HS-5 (cell line): ENCODE data around the gene F2.
"Not testable (repeated sequence)": the region's sequence is repeated elsewhere in the genome, so short reads cannot be mapped to it uniquely, and the experiment has no call there.

Experiments used
- DNase-seq: peaks from one replicate; pipeline ENCODE4 v3.0.0-alpha.2; 2012; ENCODE audit warnings: low read depth

F2 gene

DNA sequence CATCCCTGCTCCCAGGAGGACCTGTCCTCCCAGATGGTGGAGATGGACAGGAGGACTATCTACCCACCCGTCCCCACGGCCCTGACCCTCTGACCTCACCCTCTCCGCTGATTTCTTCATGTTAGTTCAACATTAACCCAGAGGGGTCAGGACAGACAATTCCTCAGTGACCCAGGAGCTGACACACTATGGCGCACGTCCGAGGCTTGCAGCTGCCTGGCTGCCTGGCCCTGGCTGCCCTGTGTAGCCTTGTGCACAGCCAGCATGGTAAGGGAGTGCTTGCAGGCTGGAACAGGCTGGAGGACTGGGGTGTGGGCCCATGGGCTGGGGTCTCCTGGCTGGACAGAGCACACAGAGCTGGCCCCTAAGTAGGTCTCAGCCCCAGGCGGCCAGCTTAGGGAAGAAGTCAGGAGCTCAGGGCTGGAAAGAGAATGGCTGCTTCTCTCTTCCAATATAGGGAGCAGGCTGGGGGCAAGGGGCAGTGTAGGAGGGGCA is at the start of gene F2:
Gene F2 (plus strand): TSS at position 166 of the 495 bp plus-strand sequence. CDS start 23 bp downstream, at position 189.
- DNase-seq = no peak

DNA sequence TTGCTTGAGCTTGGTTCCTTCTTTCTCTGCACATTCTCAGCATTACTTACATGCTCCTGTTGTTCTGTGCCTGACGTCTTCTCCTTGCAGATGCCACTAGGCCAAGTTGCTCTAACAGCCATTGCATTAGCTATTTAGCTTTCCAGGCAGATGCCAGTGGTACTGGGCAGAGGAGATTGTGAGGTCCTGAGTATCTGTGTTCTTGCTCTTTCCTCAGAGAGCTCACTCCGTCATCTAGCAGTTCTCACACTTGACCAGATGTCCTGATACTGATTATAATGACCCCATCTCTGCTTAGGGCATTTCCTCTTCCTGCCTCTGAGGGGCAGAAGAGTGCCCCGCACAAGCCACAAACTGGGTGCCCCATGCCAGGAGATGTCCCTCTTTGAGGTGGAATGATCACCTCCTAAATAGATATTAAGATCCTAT is 49.3 kb upstream of the F2 start:
- no peak for DNase-seq

DNA sequence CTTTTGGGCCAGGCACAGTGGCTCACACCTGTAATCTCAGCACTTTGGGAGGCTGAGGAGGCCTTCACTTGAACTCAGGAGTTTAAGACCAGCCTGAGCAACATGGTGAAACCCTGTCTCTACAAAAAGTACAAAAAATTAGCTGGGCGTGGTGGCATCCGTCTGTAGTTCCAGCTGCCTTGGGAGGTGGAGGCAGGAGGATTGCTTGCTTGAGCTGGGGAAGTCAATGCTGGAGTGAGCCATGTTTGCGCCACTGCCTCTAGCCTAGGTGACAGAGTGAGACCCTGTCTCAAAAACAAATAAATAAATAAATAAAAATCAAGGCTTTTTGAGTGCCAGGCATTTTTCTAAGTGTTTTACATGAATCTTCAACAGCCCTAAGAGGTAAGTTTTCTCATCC is 48.5 kb upstream of the F2 start:
- DNase-seq = not testable (repeated sequence)

DNA sequence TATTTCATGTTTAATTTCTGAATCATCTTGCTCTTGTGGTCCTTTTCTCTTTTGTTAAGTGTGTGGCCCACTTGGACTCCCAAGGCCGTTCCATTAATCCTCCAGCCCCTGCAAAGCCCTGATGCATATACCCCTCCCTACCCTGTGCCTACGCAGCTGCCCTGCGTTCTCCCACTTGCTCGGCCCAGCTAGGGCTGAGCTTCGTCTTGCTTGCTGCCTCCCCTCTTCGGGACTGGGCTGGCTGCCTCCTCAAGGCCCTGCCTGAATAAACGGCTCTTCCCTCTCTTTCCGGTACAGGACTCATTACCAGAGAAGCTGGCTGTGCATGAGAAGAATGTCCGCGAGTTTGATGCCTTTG is 47.1 kb upstream of the F2 start:
- DNase-seq = no peak

DNA sequence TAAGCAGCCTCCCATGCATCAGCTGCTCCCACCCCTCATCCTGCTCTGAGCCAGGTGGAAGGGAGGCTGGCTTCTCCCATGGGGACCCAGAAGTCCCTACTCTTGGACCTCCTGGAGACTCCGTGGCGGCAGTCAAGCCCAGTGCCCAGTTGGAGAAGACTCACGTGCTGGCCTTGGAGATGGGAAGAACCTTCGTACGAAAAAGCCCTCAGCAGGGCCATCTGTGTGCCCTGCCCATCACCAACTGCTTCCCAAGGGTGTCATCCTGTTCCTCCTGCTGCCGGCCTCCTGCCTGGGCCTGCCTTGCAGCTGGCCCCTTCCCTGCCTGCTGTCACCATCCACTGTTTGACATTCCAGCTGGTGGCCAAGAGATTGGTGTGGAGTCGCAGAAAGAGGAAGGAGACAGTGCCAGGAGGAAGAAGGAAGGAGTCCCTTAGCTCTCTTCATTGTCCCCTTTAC is 46.6 kb upstream of the F2 start:
- DNase-seq = no peak

DNA sequence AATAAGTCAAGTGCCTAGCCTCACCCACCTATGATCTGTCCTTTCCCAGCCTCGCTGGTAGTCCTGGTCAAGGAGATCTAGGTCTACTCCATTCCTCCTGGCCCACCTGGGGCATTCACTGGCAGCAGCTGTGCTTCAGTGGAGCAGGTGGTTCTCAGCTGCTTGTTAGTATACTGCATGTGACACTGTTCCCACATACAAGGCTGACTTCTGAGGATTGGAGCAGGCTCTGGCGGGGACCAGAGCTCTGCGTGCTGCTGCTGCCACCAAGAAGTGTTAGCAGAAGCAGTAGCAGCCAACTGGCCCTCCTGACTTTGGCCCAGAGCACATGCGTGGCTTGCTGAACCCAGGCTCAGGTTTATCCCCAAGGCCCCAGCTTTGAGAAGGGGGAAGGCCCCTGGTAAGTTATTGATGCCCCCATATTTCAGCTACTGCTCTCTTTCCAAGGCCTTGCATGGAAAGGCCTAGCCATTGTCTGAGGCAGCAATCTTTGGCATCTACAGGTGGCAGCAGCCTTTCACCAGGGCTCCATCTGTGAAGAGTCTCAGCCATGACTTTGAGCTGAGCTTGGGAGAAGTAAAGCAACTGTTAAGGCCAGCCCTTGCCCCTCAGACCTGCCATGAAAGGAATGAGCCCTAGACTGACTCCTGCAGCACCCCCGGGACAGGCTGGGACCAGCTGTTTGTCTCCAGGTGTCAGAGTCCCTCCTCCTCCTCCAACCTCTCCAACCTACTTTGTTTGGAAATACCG is 45.1 kb upstream of the F2 start:
- DNase-seq = no peak

DNA sequence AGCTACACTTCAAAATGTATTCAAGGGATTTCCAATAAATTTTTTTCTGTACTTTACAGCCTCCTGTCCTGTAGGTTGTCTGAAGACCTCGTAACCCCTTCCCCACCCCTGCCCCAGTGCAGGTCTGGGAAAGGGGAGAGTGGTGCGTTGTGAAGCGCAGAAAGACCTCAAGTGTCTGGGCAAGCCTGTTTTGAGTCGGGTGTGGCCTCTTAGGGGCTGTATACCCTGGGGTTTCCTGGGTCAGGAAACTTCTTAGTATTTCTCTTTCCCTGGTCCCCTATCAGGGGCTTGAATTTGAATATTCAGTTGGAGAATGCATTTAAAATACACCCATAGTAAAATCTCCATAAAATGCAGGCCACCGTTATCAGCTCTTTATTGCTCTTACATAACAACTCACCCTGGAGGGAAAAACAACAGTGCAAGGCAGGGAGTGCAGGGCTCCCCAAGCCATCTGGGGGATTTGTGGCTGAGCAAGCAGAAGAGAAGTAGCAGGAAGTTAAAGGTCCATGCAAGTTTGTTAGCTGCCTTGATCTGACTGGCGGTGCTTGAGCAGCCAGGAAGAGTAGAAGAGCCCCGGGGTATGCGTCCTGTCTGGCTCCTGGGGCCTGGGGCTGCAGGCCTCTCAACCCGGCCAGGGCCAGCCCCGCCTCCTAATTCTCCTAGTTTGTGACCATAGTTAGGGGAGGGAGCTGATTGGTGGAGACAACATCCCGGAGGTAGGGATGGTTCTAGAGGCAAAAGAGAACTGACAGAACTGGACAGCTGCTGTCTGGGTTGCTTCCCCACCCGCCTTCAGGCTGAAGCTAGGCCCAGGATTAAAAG is 44.3 kb upstream of the F2 start:
- no peak for DNase-seq

DNA sequence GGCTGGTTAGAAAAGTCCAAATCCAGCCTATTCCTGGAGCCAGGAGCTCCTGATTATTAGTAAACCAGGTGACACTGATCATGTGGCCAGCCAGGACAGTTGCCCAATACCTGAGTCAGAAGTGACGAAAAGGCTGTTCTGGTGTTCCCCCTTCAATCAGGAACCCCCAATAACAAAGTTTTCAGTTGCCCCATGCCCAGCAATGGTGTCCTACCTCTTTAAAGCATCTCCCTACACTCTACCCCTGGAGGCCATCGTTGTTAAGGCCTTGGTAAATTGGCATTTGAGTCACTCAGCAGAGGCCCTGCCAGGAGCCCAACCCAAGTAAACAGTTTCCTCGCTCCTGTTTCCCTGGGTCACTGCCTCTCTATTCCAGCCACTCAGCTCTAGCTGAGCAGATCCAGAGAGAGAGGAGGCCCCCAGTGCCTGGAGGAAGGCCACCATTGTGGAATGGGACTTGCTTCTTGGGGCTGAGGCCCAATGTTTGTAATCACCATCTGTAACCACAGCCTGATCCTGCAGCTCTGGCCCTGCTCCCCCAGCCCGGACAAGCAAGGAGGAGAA is 43.6 kb upstream of the F2 start:
- no peak for DNase-seq

DNA sequence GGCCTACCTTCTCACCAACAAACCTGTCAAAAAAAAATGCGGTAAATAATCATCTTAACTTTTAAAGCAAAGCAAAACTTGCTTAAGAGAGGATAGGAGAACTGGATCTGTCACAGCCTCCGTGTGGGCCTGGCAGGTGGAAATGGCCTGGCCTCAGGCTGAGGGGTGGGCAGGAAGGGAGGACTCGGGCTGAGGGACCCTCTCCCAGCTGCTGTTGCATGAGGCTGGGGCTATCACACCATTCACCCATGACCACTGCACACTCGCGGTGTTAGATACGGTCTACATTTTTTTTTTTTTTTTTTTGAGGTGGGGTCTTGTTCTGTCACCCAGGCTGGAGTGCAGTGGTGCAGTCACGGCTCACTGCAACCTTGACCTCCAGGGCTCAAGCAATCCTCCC is 43.1 kb upstream of the F2 start:
- no peak for DNase-seq

DNA sequence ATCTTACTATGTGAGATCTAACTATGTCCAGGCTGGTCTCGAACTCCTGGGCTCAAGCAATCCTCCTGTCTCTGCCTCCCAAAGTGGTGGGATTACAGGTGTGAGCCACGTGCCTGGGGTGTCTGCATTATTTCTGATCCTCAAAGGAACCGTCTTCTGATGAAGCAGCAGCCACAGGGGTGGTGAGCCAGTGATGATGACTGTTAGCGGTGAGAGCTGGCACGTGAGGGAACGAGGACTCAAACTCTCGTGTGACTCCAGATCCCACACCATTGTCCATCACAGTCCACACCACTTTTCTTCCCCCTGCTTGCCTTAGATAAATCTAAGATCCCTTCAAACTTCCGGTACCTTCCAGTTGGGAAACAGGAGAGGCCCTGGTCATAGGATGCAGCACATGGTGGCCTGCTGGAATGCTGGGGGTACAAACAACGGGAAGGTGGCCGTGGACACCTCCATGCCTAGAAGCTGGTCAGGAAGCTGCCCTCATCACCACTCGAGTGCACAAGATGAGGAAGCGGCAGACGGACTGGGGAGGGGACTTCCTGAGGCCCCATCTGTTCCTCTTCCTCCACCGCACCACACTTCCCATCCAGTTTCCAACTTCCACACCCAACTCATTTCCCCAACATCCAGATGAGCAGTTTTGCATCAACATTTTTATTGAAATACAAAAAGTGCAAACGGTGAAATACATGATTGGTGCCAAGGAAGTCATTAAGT is 42.4 kb upstream of the F2 start:
- DNase-seq = no peak

DNA sequence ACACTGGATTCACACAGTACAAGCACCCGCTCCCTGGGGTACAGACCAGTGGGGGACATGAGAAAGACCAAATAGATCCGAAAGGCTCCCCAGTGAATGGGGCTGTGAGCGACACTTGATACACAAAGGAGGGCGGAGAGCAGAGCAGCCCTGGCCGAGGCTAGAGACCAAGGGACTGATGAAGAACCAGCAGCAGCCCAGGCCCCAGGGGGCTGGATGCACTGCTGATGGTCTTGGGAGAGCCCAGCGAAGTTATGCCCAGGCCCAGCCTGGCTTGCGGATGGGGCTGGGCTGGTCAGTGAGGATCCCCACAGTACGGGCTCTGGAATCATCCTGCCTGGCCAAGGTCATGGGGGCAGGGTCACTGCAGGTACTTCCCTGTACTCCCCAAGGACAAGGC is 41.8 kb upstream of the F2 start:
- DNase-seq = no peak

DNA sequence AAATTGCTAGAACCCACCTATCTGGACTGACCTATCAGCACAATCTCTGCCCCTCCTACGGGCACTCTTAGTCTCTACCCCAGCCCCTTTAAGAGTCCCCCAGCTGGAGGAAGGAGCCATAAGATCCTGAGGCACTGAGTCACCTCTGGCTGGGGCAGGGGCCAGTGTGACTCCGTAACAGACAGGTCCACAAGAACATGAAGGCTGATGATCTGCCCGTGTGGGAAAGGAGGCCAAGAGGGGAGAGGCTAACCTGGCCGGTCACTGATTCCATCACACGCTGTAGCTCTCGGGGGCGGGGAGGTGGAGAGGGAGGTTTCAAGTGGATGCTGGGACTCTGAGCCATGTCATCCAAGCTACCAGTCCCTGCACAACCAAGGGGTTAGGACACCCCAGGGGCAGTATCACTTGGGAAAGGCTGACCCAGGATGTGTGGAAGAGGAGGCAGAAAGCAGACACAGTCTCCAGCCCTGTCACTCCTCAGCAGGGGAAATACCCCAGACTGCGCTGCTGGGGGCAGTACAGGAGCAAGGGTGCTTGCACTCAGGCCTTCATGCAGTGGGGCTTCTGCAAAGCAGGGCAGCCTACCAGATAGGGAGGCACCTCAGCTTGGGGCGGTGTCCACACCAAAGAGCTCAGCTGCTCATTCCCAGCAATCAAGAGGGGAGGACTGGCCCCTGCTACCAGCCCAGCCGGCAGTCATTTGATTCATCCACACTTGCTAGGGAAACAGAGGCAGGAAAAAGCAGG is 40.8 kb upstream of the F2 start:
- DNase-seq = no peak

DNA sequence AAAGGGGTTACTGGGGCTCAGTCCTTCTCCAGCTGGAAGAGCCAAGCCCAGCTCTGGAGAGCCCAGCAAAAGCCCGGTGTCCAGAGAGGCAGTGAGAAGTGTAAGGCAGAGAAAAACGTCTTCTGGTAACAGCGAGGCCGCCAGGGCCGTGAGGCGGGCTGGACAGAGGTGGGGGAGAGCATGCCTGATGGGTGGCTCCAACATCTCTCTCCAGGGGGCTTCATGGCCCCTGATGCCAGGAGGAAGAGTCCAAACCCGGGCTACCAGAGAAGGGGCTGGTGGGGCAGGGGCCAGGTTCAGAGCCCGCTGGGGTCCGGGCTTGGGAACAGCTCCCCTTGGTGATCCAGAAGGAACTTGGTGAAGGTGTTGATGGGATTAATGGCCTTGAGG is 40.3 kb upstream of the F2 start:
- no peak for DNase-seq

DNA sequence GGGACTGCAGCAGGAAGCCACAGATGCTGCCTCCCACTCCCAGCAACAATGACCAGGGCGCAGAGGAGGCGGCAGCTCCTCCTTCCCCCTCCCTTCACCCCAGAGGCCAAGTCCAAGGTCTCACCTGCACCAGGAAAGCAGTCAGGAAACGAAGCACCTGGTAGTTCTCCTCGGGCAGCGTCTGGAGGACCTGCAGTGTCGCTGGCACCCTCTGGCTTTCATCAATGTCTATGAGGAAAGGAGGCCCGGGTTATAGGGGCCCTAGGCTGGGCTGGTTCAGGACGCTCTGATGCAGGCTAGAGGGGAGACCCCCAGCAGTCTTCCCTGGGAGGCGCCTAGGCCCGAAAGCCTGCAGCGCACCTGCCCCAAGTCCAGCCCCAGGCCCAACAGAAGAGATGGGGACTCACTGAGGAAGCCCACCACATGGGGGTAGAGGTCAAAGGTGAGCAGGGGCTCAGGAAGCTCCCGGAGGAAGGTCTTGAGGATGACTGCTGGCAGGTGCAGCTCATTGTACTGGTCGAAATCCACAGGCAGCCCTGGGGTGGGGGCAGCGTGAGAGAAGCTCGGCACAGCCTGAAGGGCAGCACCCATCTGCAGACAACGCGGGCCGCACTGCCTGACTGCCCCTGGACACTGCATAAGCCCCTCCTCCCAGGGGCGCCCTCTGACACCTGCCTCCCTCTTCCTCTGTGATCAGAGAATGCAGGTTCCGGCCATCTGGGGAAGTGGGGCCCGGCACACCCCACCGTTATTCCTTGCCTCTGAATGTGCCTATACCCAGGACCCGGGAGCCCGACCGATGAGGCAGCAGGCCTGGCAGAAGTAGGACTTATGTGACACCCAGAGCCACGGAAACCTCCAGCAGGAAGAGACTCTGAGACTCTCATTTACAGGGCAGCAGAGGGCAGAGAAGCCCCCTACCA is 39.5 kb upstream of the F2 start:
- DNase-seq = no peak

DNA sequence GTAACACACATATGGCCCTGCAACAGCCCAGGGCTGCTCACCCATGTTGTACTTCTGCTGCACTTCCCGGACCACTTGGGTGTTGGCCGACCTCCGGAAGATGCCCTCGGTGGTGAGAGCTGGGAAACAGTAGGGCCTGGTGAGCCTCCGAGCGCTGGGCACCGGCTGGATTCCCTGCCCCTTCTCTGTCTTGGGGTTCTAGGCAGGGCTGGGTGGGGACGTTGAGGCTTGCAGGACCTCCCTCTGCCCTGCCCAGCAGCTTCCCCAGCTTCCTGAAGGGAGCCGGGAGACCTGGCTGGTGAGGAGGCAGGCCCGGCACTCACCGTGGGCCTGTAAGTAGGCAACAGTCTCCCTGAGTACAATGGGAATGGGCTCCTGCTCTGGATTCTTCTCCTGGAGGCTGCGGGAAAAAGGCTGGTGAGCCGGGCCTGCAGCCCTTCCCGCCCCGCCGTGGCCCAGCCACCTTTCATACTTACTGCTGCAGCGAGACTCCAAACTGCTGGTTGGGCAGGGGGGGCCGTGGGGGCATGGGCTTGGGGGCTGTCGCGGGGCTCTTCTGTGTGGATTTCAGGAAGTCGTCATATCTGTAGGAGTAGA is 38.8 kb upstream of the F2 start:
- no peak for DNase-seq

DNA sequence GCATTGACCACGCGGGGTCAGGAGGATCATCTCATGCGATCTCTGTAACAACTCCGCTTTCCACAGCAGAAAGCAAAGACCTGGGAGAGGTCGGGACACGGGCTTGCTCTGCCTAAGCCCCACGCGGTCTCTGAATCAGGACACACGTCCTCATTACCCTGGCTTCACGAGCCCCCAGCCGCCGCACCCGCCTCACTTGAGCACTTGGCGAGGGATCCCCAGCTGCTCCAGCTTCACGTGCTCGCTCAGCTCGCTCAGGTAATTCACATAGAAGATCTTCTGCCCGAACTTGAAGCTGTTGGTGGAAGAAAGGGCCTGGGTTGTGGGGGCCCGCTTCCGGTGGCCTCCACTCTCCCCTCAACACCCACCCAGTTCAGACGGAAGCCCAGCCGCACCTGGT is 38.2 kb upstream of the F2 start:
- no peak for DNase-seq

DNA sequence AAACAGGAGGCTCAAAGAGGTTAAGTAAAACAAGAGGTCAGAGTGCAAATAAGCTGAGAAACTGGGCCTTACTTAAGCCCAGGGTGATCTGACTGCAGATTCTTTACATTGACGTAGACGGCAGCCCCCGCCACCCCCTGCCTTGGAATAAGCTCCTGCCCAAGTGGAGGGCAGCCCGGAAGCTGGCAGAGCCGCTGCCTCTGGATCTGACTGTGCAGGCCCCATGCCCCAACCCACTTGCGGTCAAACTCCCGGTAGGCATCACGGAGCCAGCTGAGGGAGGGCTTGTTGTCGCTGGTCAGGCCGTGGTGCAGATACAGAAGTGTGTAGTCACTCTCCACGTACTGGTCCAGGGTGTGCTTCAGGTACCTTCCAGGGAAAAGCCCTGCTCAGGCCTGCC is 37.2 kb upstream of the F2 start:
- no peak for DNase-seq

DNA sequence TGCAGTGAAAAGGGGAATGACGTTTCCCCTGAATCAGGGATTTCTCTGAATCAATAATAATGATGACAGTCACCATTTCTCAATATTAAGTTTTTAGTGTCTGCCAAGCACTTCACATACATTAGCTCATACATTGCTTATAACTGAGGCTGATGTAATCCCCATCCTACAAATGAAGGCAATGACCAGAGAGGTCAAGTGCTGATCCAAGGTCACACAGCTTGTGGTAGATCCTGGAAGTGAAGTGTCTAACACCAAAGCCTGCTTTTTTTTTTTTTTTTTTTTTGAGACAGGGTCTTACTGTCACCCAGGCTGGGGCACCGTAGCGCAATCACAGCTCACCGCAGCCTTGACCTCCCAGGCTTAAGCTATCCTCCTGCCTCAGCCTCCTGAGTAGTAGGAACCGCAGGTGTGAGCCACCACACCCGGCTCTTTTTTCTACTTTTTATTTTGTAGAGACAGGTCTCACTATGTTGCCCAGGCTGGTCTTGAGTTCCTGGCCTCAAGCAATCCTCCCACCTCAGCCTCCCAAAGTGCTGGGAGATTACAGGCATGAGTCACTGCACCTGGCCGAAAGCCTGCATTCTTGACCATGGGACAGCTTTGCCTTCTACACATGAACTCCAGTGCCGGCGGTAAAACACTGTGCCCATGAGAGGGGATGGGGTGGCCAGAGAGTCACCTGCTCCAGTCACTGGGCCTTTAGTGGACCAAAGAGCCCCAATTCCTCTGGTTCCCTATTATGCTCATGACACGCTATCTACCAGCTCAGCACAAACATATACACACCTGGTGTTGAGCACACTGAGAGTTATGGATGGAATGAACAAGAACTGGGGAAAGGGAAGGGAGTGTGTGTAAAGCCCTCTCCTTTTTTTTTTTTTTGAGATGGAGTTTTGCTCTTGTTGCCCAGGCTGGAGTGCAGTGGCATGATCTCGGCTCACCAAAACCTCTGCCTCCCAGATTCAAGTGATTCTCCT is 36.0 kb upstream of the F2 start:
- no peak for DNase-seq

DNA sequence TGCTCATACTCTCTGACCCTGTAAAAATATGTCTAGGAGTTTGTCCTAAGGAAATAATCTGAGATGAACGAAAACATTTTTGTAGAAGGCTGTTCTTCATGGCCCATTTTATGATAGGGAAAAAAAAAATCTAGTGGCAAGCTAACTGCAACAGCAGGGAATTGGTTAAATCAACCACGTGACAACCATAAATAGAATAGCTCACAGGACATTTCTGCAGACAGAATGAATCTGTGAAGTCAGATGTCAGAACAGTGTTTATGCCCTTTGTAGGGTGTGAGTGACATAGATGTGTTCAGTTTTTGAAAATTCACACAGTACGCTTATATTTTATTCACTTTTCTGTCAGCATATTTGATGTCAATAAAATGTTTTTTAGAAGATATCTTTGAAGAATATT is 34.6 kb upstream of the F2 start:
- DNase-seq = no peak
